Right atrium auricular region (tissue), 2 donors: ENCODE results near the gene BBS12. TPM values are rescaled to one million over a fixed set of nuclear protein-coding genes. Genes with fewer than 3 reads are reported as not detected.

Source experiments
- DNase-seq: peaks from one replicate; pipeline ENCODE4 v3.0.0-alpha.2; 2019; ENCODE audit warnings: low spot score
- H3K27ac ChIP-seq, 2 donors: fragments of 200-600 bp; sonication (generic); 1 replicate in 1 of 2; 2 replicates in 1 of 2; pipeline ENCODE4 v1.5.1; 2016 to 2019
- H3K27me3 ChIP-seq, 2 donors: fragments of 200-600 bp; sonication (generic); one replicate each; pipeline versions ENCODE4 v1.5.1 to v1.6.0; 2017 to 2019
- H3K36me3 ChIP-seq: fragments of 200-600 bp; sonication (generic); one replicate; pipeline ENCODE4 v1.5.1; 2016
- H3K4me1 ChIP-seq, 2 donors: fragments of 200-600 bp; sonication (generic); one replicate each; pipeline versions ENCODE4 v1.5.1 to v1.6.0; 2017 to 2019
- H3K4me3 ChIP-seq, 2 donors: fragments of 200-600 bp; sonication (generic); 1 replicate in 1 of 2; 2 replicates in 1 of 2; pipeline ENCODE4 v1.5.1; 2017 to 2019; ENCODE audit warnings: mild to moderate bottlenecking in 1 of 2, moderate library complexity in 1 of 2
- H3K9me3 ChIP-seq, 2 donors: fragments of 200-600 bp; sonication (generic); one replicate each; pipeline ENCODE4 v1.5.1; 2019
- total RNA-seq, 2 donors: library from RNA; depleted of rRNA; stranded (reverse); fragments of >200 nt; gene quantifications; one replicate each; pipeline ENCODE4 v1.1.0, GENCODE V29; 2016
- TF ChIP-seq, protein P1 (sequence below), 2 donors: fragments of 200-600 bp; sonication (generic); IDR thresholded peaks; one replicate each; pipeline ENCODE4 v1.5.1; 2019; ENCODE audit warnings: antibody characterized with exemption in 2 of 2

The BBS12 gene
- total RNA-seq, 2 donors from 2014 or later: 5.9 to 10.2 TPM

DNA sequence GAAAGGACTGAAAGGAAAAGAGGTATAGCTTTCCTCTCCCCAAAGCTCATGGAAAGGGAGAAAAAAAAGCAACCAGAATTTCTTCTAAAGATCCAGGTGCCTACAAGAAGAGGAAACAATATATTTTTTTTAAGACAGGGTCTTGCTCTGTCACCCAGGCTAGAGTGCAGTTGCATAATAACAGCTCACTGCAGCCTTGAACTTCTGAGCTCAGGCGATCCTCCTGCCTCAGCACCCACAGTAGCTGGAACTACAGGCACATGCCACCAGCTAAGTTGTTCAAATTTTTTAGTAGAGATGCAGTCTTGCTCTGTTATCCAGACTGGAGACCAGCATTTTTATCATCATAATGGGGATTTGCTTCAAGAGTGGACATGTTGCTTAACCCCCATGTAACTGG is 30.5 kb upstream of the BBS12 start:
- H3K4me1 ChIP-seq: peaks cover 0 to 9% of the 10 kb centered on the region in 2 donors
- peak overlapping the region in 1 of 2 donors; percentile 75 for H3K27ac ChIP-seq
- no peaks in the 10 kb centered on the region for H3K36me3 ChIP-seq
- TF ChIP-seq, protein P1, sequence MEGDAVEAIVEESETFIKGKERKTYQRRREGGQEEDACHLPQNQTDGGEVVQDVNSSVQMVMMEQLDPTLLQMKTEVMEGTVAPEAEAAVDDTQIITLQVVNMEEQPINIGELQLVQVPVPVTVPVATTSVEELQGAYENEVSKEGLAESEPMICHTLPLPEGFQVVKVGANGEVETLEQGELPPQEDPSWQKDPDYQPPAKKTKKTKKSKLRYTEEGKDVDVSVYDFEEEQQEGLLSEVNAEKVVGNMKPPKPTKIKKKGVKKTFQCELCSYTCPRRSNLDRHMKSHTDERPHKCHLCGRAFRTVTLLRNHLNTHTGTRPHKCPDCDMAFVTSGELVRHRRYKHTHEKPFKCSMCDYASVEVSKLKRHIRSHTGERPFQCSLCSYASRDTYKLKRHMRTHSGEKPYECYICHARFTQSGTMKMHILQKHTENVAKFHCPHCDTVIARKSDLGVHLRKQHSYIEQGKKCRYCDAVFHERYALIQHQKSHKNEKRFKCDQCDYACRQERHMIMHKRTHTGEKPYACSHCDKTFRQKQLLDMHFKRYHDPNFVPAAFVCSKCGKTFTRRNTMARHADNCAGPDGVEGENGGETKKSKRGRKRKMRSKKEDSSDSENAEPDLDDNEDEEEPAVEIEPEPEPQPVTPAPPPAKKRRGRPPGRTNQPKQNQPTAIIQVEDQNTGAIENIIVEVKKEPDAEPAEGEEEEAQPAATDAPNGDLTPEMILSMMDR (IDR thresholded peaks at IDR 0.05): no peak
- H3K4me3 ChIP-seq: peak overlapping the region; percentile 38 to 42
- no peak for DNase-seq
- H3K27me3 ChIP-seq: no peaks in the 10 kb centered on the region
- H3K9me3 ChIP-seq: no peaks in the 10 kb centered on the region

DNA sequence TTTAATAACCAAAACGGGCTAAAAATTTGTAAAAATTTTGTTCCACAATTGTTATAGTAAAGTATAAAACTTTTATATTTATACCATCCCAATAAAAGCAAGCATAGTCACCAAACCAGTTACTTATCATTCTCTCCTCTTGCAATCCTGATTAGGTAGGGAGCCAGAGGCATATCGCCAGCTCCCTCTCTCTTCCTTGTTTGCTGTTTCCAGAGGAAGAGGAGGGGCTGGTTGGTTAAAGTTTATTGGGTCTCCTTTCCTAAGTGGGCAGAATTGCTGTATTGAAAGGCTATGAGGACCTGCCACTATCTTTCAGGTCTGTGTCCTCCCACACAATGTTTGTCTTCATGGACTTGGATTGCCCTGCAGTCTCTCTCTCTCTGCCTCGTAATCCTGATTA is 29.6 kb upstream of the BBS12 start:
- no peaks in the 10 kb centered on the region for H3K27me3 ChIP-seq
- TF ChIP-seq, protein P1 (IDR thresholded peaks at IDR 0.05): no peak
- no peak for DNase-seq
- no peaks in the 10 kb centered on the region for H3K9me3 ChIP-seq
- H3K4me3 ChIP-seq: peak overlapping the region; percentile 38 to 42
- peaks cover 5% of the 10 kb centered on the region for H3K36me3 ChIP-seq
- no peak overlapping the region for H3K27ac ChIP-seq
- peaks cover 0 to 9% of the 10 kb centered on the region in 2 donors for H3K4me1 ChIP-seq

DNA sequence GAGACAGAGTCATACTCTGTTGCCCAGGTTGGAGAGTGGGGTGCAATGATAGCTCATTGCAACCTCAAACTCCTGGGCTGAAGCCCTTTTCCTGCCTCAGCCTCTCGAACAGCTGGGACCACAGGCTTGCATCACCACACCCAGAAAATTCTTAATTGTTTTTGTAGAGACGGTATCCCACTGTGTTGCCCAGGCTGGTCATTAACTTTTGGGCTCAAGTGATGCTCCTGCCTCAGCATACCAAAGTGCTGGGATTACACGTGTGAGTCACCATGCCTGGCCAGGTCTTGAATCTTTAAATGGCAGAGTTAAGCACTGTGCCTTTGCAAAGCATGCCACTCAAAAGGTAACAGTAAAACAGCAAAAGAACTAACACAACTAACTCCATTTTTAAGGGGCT is 28.6 kb upstream of the BBS12 start:
- Histone ChIP-seq H3K4me1 (peaks cover 0 to 9% of the 10 kb centered on the region in 2 donors), H3K4me3 (no peak overlapping the region), H3K27ac (no peak overlapping the region), H3K36me3 (peaks cover 5% of the 10 kb centered on the region), H3K9me3 (no peaks in the 10 kb centered on the region), H3K27me3 (no peaks in the 10 kb centered on the region)
- TF ChIP-seq, protein P1 (IDR thresholded peaks at IDR 0.05): no peak
- DNase-seq: no peak

DNA sequence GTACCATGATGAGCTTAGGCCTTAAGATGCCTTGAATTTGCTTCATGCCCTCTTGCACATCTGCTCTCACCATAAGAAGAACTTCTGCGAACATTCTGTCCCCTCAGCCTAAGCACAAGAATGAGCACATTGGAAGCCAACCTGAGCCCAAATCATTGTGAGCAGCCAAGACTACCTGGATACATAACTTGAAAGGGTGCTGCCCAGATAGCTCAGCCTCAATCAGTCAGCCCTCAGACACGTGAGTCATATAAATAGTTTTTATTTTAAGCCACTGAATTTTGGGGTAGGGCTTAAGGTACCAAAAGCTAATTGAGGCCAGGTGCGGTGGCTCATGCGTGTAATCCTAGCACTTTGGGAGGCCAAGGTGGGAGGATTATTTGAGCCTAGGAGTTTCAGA is 27.5 kb upstream of the BBS12 start:
- no peak for DNase-seq
- Histone ChIP-seq H3K27me3 (no peaks in the 10 kb centered on the region), H3K4me3 (no peak overlapping the region), H3K9me3 (no peaks in the 10 kb centered on the region), H3K27ac (no peak overlapping the region), H3K4me1 (peaks cover 0 to 14% of the 10 kb centered on the region in 2 donors), H3K36me3 (peaks cover 5% of the 10 kb centered on the region)
- TF ChIP-seq, protein P1 (IDR thresholded peaks at IDR 0.05): no peak

DNA sequence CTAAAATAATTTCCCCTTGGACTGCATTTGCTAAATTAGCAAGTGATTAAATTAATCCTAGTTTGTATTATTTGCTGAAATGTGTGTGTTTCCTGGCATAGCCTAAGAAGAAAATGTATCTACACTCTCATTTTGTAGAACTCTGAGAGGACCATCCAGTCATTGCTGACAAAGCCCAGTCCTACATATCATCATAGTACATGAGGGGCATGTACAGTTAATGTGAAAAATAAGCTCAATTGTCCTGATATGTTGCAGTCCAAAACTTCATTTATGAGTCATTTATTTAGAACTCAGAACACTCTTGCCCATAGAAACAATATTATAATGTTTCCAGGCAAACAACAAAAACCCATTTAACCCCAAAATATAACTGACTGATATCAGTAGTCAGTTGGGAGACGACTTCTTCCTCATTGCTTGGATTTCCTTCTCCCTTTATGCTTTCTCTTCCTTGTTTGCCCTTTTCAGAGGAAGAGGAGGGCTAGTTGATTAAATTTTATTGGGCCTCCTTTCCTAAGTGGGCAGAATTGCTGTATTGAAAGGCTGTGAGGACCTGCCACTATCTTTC is 26.9 kb upstream of the BBS12 start:
- TF ChIP-seq, protein P1 (IDR thresholded peaks at IDR 0.05): no peak
- peaks cover 0 to 20% of the 10 kb centered on the region in 2 donors for H3K4me1 ChIP-seq
- no peak overlapping the region for H3K27ac ChIP-seq
- peaks cover 5% of the 10 kb centered on the region for H3K36me3 ChIP-seq
- DNase-seq: no peak
- no peaks in the 10 kb centered on the region for H3K27me3 ChIP-seq
- H3K4me3 ChIP-seq: no peak overlapping the region
- H3K9me3 ChIP-seq: no peaks in the 10 kb centered on the region

DNA sequence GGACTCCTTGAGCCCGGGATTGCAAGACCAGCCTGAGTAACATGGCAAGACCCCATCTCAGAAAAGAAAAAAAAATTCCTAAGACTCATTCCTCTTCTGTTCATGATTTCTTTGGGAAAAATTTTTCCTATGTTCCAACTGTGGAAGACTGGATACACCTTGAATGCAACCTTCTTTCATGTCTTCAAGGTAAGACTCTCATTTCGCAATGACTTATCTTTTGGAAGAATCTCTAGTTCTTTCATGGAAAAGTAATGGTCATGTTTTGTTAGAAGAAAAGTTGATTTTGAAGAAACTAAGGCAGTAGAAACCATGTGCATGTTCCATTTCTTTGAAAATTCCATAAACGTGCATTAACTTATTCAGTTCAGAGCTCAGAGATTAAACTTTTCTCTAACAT is 26.0 kb upstream of the BBS12 start:
- H3K36me3 ChIP-seq: peaks cover 5% of the 10 kb centered on the region
- H3K9me3 ChIP-seq: no peaks in the 10 kb centered on the region
- no peak overlapping the region for H3K4me3 ChIP-seq
- TF ChIP-seq, protein P1 (IDR thresholded peaks at IDR 0.05): no peak
- H3K27ac ChIP-seq: no peak overlapping the region
- no peak for DNase-seq
- peaks cover 0 to 24% of the 10 kb centered on the region in 2 donors for H3K4me1 ChIP-seq
- H3K27me3 ChIP-seq: no peaks in the 10 kb centered on the region
